Panc1 (cell line): Measurements from ENCODE around the gene INPP5A.

Experiments
- CTCF ChIP-seq: fragments of 450-650 bp; IDR thresholded peaks from 2 replicates; pipeline ENCODE4 v1.5.1; 2017; ENCODE audit warnings: mild to moderate bottlenecking
- POLR2AphosphoS5 ChIP-seq: IDR thresholded peaks from 2 replicates; pipeline ENCODE4 v1.6.1; 2012; ENCODE audit warnings: mild to moderate bottlenecking, low read depth, low read length, moderate library complexity
- SIN3A ChIP-seq: IDR thresholded peaks from 2 replicates; pipeline ENCODE4 v1.6.1; 2012; ENCODE audit warnings: low read depth, mild to moderate bottlenecking, low read length, moderate library complexity, borderline replicate concordance; ENCODE audit not compliant: insufficient read depth

- TF ChIP-seq CTCF (no peak), POLR2AphosphoS5 (no peak), SIN3A (no peak)
Observed at GRCh38 chr10:132832186-132832969, 294.8 kb downstream of the INPP5A start.
